NT2/D1 (cell line): Measurements from ENCODE around the gene AP3B1.

Source experiments
- SUZ12 ChIP-seq: IDR thresholded peaks from 2 replicates; pipeline ENCODE4 v1.6.1; 2011; ENCODE audit not compliant: insufficient read length, insufficient read depth; ENCODE audit errors: extremely low read depth
- YY1 ChIP-seq: IDR thresholded peaks from 2 replicates; pipeline ENCODE4 v1.6.1; 2011; ENCODE audit not compliant: insufficient read length, insufficient read depth
- ZNF274 ChIP-seq: IDR thresholded peaks from 2 replicates; pipeline ENCODE4 v1.6.1; 2011; ENCODE audit warnings: mild to moderate bottlenecking, low read depth, low read length

DNA sequence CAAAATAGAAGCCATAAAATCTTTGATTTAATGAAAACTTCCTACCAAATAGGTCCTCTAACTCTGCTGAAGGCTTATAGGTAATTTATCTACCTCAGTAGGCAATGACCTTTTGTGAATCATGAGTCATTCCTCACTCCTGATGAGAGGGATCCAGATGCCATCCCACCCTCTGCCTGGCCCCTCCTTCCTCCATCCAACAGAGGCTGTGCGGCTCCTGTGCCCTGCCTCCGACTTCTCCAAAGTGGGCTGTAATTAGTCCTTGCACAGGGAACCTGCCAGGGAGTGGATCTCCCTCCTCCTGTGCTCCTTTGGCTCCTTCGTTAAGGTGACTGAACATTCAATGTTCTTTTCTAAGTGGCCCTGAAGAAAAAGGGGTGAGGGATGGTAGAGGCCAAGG lies 304.5 kb downstream of the AP3B1 start:
- TF ChIP-seq ZNF274 (no peak), YY1 (no peak), SUZ12 (no peak)
